ENCODE data around the gene ACTL7A.

The ACTL7A gene

GRCh38 chr9:108834959-108835665 is 27.0 kb upstream of the ACTL7A start:
- Histone ChIP-seq H3K9me3 (ENCODE audit: severe bottlenecking) (no peaks in the 10 kb centered on the region), H3K36me3 (ENCODE audit: low read depth) (no peaks in the 10 kb centered on the region), H3K4me3 (ENCODE audit: severe bottlenecking) (no peak overlapping the region), H3K27me3 (ENCODE audit: insufficient read depth, poor library complexity, severe bottlenecking) (no peaks in the 10 kb centered on the region), H3K4me1 (ENCODE audit: insufficient read depth, poor library complexity, severe bottlenecking) (peaks cover 59% of the 10 kb centered on the region), H3K27ac (ENCODE audit: poor library complexity, severe bottlenecking) (peak overlapping the region; percentile 100)
- ATAC-seq (ENCODE audit: low read depth) (peak; percentile 16), DNase-seq (ENCODE audit: low spot score) (no peak)
- TF ChIP-seq, protein P1, sequence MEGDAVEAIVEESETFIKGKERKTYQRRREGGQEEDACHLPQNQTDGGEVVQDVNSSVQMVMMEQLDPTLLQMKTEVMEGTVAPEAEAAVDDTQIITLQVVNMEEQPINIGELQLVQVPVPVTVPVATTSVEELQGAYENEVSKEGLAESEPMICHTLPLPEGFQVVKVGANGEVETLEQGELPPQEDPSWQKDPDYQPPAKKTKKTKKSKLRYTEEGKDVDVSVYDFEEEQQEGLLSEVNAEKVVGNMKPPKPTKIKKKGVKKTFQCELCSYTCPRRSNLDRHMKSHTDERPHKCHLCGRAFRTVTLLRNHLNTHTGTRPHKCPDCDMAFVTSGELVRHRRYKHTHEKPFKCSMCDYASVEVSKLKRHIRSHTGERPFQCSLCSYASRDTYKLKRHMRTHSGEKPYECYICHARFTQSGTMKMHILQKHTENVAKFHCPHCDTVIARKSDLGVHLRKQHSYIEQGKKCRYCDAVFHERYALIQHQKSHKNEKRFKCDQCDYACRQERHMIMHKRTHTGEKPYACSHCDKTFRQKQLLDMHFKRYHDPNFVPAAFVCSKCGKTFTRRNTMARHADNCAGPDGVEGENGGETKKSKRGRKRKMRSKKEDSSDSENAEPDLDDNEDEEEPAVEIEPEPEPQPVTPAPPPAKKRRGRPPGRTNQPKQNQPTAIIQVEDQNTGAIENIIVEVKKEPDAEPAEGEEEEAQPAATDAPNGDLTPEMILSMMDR (IDR thresholded peaks at IDR 0.05; ENCODE audit: poor library complexity, severe bottlenecking) = no peak

- H3K9me3 ChIP-seq (ENCODE audit: severe bottlenecking) = no peaks in the 10 kb centered on the region
- H3K27ac ChIP-seq (ENCODE audit: poor library complexity, severe bottlenecking) = peak overlapping the region; percentile 100
- no peaks in the 10 kb centered on the region for H3K36me3 ChIP-seq (ENCODE audit: low read depth)
- H3K4me3 ChIP-seq (ENCODE audit: severe bottlenecking) = no peak overlapping the region
- peak; percentile 7; the same call in 1 of the 3 replicates for ATAC-seq (ENCODE audit: low read depth)
- TF ChIP-seq, protein P1 (IDR thresholded peaks at IDR 0.05; ENCODE audit: poor library complexity, severe bottlenecking) = no peak
- peaks cover 53% of the 10 kb centered on the region for H3K4me1 ChIP-seq (ENCODE audit: insufficient read depth, poor library complexity, severe bottlenecking)
- no peak for DNase-seq (ENCODE audit: low spot score)
- H3K27me3 ChIP-seq (ENCODE audit: insufficient read depth, poor library complexity, severe bottlenecking) = no peaks in the 10 kb centered on the region
Observed at GRCh38 chr9:108835831-108836230, 26.2 kb upstream of the ACTL7A start.

DNA sequence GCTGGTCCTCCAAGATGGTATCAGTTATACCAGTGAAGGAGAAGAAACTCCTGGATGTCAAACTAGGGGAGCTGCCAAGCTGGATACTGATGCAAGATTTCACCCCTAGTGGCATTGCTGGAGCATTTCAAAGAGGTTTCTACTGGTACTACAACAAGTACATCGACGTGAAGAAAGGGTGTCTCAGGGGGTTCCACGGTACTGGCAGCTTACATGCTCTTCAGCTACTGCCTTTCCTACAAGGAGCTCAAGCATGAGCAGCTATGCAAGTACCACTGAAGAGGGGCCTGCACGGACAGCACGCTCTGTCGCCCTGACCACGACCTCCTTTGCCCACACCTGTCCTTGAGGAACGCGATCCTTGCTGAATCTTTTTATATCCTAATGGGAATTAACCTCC is 25.7 kb upstream of the ACTL7A start:
- Histone ChIP-seq H3K4me1 (ENCODE audit: insufficient read depth, poor library complexity, severe bottlenecking) (peaks cover 50% of the 10 kb centered on the region), H3K9me3 (ENCODE audit: severe bottlenecking) (no peaks in the 10 kb centered on the region), H3K36me3 (ENCODE audit: low read depth) (no peaks in the 10 kb centered on the region), H3K4me3 (ENCODE audit: severe bottlenecking) (no peak overlapping the region), H3K27ac (ENCODE audit: poor library complexity, severe bottlenecking) (peak overlapping the region; percentile 100), H3K27me3 (ENCODE audit: insufficient read depth, poor library complexity, severe bottlenecking) (no peaks in the 10 kb centered on the region)
- TF ChIP-seq, protein P1 (IDR thresholded peaks at IDR 0.05; ENCODE audit: poor library complexity, severe bottlenecking) = no peak
- DNase-seq (ENCODE audit: low spot score) = no peak
- no peak for ATAC-seq (ENCODE audit: low read depth)

GRCh38 chr9:108836781-108837180 is 25.3 kb upstream of the ACTL7A start:
- H3K36me3 ChIP-seq (ENCODE audit: low read depth) = no peaks in the 10 kb centered on the region
- H3K4me3 ChIP-seq (ENCODE audit: severe bottlenecking) = no peak overlapping the region
- no peaks in the 10 kb centered on the region for H3K9me3 ChIP-seq (ENCODE audit: severe bottlenecking)
- ATAC-seq (ENCODE audit: low read depth) = peak; percentile 73
- TF ChIP-seq, protein P1 (IDR thresholded peaks at IDR 0.05; ENCODE audit: poor library complexity, severe bottlenecking) = no peak
- DNase-seq (ENCODE audit: low spot score) = peak; percentile 90
- H3K27me3 ChIP-seq (ENCODE audit: insufficient read depth, poor library complexity, severe bottlenecking) = no peaks in the 10 kb centered on the region
- peaks cover 46% of the 10 kb centered on the region for H3K4me1 ChIP-seq (ENCODE audit: insufficient read depth, poor library complexity, severe bottlenecking)
- peak overlapping the region; percentile 100 for H3K27ac ChIP-seq (ENCODE audit: poor library complexity, severe bottlenecking)

GRCh38 chr9:108837530-108837929 is 24.5 kb upstream of the ACTL7A start:
- DNase-seq (ENCODE audit: low spot score) = peak; percentile 84
- ATAC-seq (ENCODE audit: low read depth) = peak; percentile 86
- Histone ChIP-seq H3K27ac (ENCODE audit: poor library complexity, severe bottlenecking) (peak overlapping the region; percentile 100), H3K4me3 (ENCODE audit: severe bottlenecking) (no peak overlapping the region), H3K9me3 (ENCODE audit: severe bottlenecking) (no peaks in the 10 kb centered on the region), H3K27me3 (ENCODE audit: insufficient read depth, poor library complexity, severe bottlenecking) (no peaks in the 10 kb centered on the region), H3K36me3 (ENCODE audit: low read depth) (no peaks in the 10 kb centered on the region), H3K4me1 (ENCODE audit: insufficient read depth, poor library complexity, severe bottlenecking) (peaks cover 40% of the 10 kb centered on the region)
- TF ChIP-seq, protein P1 (IDR thresholded peaks at IDR 0.05; ENCODE audit: poor library complexity, severe bottlenecking) = peak; percentile 41
